SK-N-MC (cell line): Measurements from ENCODE around the gene GGTLC2.

ENCODE experiments used
- EZH2 ChIP-seq: fragments of 200-600 bp; sonication (generic); IDR thresholded peaks from one replicate; pipeline ENCODE4 v1.6.1; 2017; ENCODE audit warnings: antibody characterized with exemption
- POLR2AphosphoS5 ChIP-seq: IDR thresholded peaks from 2 replicates; pipeline ENCODE4 v1.6.1; 2012; ENCODE audit warnings: mild to moderate bottlenecking, low read depth, low read length, borderline replicate concordance

GRCh38 chr22:22681221-22681739 is 36.9 kb downstream of the GGTLC2 start:
- TF ChIP-seq EZH2 = no peak
- no peak for TF ChIP-seq POLR2AphosphoS5
